Subcutaneous abdominal adipose tissue (tissue), 5 donors: ENCODE results near the gene HEY2.

Experiments
- H3K27ac ChIP-seq: one replicate; pipeline ENCODE4 v1.7.0; 2013; ENCODE audit warnings: low read depth, mild to moderate bottlenecking, inconsistent platforms, low read length, moderate library complexity
- H3K27me3 ChIP-seq, 5 donors: one replicate each; pipeline ENCODE4 v1.7.0; 2013; ENCODE audit warnings: low read length in 5 of 5, inconsistent platforms in 1 of 5; ENCODE audit not compliant: control insufficient read depth in 5 of 5, insufficient read depth in 4 of 5
- H3K36me3 ChIP-seq, 5 donors: one replicate each; pipeline ENCODE4 v1.7.0; 2013; ENCODE audit warnings: low read length in 5 of 5; ENCODE audit not compliant: control insufficient read depth in 5 of 5, insufficient read depth in 5 of 5
- H3K4me1 ChIP-seq, 5 donors: one replicate each; pipeline ENCODE4 v1.7.0; 2013; ENCODE audit warnings: low read length in 5 of 5, mild to moderate bottlenecking in 3 of 5, moderate library complexity in 1 of 5; ENCODE audit not compliant: control insufficient read depth in 5 of 5, insufficient read depth in 5 of 5
- H3K4me3 ChIP-seq, 5 donors: one replicate each; pipeline ENCODE4 v1.7.0; 2013; ENCODE audit warnings: low read length in 5 of 5, low read depth in 1 of 5
- H3K9ac ChIP-seq, 5 donors: one replicate each; pipeline ENCODE4 v1.7.0; 2013; ENCODE audit warnings: low read length in 5 of 5, mild to moderate bottlenecking in 4 of 5, moderate library complexity in 3 of 5
- H3K9me3 ChIP-seq, 5 donors: one replicate each; pipeline ENCODE4 v1.7.0; 2013; ENCODE audit warnings: low read length in 5 of 5; ENCODE audit not compliant: control insufficient read depth in 5 of 5
- donor health status: healthy.
- donor health status: healthy.
- donor health status: healthy.
- donor health status: healthy.
- donor health status: healthy.

HEY2 gene

DNA sequence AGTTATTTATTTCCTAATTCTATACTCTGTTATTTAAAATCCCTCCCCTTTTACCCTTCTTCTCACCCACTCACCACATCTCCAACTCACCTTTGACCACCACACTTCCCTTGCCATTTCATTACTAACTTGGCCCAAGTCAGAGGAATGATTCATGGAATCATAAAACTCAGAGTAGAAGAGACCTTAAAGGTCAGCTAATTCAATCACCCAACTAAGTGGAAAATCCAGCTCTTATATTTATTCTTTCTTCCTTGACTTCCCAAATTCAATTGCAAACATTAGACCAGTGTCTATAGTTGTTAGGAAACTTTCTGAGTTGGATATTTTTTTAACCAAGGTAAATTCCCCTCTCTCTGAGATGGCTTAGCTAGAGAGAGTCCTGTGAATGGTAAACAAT, 26.5 kb upstream of the HEY2 start:
- Histone ChIP-seq H3K27ac (no peak overlapping the region), H3K36me3 (no peaks in the 10 kb centered on the region), H3K4me3 (no peak overlapping the region), H3K9ac (no peak overlapping the region), H3K27me3 (no peaks in the 10 kb centered on the region), H3K4me1 (no peaks in the 10 kb centered on the region), H3K9me3 (no peaks in the 10 kb centered on the region)

DNA sequence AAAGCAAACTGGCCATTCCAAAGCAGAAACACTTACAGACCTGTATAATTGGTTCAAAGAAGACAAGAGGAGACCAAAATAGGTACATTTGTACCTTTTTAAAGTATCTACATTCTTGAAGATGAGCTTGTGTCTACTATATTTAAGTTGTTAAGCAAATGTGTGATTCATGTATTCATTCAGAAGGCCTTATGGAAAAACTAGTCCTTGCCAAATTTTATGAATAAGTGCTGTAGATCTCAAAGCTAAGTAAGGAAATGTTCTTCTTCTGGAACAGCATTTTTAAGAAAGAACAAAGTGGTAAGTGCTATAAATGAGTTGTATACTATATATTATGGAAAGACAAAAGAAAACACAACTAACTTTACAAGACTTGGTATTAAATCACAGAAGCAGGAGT, 22.2 kb upstream of the HEY2 start:
- Histone ChIP-seq H3K27me3 (no peaks in the 10 kb centered on the region), H3K4me3 (no peak overlapping the region), H3K36me3 (no peaks in the 10 kb centered on the region), H3K9ac (no peak overlapping the region), H3K9me3 (no peaks in the 10 kb centered on the region), H3K27ac (no peak overlapping the region), H3K4me1 (no peaks in the 10 kb centered on the region)

DNA sequence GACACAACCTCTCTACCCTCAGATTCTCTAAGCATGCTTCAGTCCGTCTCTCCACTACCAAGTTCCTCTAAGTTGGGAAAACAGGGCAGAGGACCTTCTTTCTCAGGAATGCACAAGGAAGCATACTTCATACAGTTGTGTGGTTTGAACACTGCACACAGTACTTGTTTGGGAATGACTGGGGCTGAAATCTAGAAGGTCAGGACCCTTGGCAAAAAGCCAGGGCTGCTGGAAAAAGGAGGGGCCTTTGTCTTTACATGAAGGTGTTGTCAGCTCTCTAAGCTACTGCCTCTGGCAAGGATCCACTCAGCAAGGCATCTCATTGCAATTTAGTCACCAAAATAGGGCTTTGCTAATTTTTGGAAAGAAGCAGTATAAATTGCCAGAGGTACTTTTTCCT, 20.7 kb upstream of the HEY2 start:
- no peaks in the 10 kb centered on the region for H3K4me1 ChIP-seq
- H3K36me3 ChIP-seq: no peaks in the 10 kb centered on the region
- no peaks in the 10 kb centered on the region for H3K9me3 ChIP-seq
- H3K4me3 ChIP-seq: no peak overlapping the region
- H3K27me3 ChIP-seq: no peaks in the 10 kb centered on the region
- H3K9ac ChIP-seq: no peak overlapping the region
- H3K27ac ChIP-seq: no peak overlapping the region

DNA sequence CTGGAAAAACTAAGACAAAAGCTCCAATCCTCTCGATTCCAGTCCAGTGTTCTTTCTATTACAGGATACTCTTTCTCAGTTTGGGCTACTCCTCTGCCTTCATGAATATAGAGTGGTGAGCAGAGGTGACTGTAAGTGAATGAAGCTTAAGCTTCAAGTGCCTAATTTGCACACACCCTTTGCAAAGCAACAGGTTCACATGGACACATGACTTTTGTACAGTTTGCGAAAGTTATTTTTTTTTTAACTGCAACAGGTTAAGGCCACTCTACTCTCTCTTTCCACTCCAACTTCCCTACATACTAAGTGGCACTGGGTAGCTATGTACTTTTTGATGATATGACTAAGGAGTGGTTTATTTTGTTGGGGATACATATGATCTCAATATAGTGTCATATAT, 19.4 kb upstream of the HEY2 start:
- Histone ChIP-seq H3K9me3 (no peaks in the 10 kb centered on the region), H3K27me3 (peaks cover 0 to 3% (median 0%) of the 10 kb centered on the region in 5 donors), H3K9ac (no peak overlapping the region), H3K36me3 (no peaks in the 10 kb centered on the region), H3K4me1 (no peaks in the 10 kb centered on the region), H3K4me3 (no peak overlapping the region), H3K27ac (no peak overlapping the region)

DNA sequence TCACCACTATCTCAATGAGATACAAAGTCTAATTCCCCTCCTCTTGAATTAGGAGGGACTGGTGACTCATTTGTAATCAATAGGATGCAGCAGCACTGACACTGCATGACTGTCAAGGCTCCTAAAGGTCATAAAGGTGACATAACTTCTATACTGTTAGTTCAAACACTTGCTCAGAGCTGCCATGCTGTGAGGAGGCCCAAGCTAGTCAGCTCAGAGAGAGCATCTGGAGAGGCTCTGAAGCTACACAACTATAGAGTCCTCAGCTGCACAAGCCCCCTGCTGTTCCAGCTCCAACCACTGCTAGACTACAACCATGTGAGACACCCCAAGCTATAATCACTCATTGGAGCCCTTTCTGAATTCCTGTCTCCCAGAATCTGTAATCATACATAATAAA, 17.0 kb upstream of the HEY2 start:
- H3K9ac ChIP-seq: no peak overlapping the region
- H3K4me3 ChIP-seq: no peak overlapping the region
- H3K27ac ChIP-seq: no peak overlapping the region
- H3K4me1 ChIP-seq: no peaks in the 10 kb centered on the region
- no peaks in the 10 kb centered on the region for H3K9me3 ChIP-seq
- H3K36me3 ChIP-seq: no peaks in the 10 kb centered on the region
- H3K27me3 ChIP-seq: peaks cover 0 to 3% (median 0%) of the 10 kb centered on the region in 5 donors

DNA sequence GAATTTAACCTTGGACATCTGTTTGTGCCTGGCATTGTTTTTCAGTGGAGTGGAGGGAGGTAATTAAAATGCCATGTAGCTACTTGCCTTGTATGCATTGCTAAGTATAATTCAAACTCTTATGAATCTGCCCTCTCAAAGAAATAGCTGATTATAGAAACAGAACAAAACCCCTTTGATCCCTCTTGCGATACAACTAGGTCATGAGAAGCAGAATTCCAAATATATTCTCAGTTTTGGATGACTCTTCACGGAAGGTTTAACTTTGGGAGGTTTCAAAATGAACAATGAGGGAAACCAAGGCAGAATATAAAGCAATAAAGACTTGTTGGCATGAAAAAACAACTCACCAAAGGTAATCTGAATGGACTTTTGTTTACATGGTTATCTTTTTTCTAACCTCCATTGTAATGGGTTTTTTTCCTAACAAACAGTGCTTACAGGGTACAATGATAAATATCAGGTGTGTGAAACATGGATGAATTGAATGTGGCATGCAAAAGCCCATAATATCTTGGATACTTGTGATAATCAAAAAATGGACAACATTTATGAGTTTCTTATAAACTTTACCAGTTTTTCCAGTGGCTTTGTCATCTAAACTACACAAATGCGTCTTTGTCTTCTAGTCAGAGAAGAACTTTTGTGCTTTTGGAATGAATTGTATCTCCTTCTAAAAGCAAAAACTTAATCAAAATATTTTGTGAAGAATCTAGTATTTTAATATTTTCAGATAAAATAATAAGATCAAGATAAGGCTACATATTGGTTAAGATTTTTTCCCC, 15.7 kb upstream of the HEY2 start:
- no peaks in the 10 kb centered on the region for H3K9me3 ChIP-seq
- no peak overlapping the region for H3K4me3 ChIP-seq
- no peaks in the 10 kb centered on the region for H3K4me1 ChIP-seq
- no peaks in the 10 kb centered on the region for H3K36me3 ChIP-seq
- no peak overlapping the region for H3K9ac ChIP-seq
- H3K27ac ChIP-seq: no peak overlapping the region
- H3K27me3 ChIP-seq: peaks cover 0 to 3% (median 0%) of the 10 kb centered on the region in 5 donors

DNA sequence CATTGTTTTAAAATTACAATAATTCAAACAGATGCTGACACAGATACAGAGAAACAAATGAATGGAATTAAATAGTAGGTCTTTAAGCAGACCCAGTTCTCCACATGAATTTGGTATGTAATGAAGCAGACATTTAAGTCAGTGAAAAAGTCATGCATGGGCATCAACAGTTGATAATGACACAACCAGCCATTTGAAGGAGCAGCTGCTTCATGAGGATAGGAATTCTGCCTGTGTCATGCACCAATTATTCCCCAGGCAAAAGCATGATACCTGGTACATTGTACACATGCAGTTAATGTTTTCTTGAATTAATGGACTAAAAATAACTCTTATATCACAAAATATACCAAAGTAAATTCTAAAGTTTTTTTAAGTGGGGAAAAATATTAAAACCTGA, 11.2 kb upstream of the HEY2 start:
- no peak overlapping the region for H3K27ac ChIP-seq
- no peak overlapping the region for H3K9ac ChIP-seq
- peaks cover 0 to 3% (median 0%) of the 10 kb centered on the region in 5 donors for H3K27me3 ChIP-seq

DNA sequence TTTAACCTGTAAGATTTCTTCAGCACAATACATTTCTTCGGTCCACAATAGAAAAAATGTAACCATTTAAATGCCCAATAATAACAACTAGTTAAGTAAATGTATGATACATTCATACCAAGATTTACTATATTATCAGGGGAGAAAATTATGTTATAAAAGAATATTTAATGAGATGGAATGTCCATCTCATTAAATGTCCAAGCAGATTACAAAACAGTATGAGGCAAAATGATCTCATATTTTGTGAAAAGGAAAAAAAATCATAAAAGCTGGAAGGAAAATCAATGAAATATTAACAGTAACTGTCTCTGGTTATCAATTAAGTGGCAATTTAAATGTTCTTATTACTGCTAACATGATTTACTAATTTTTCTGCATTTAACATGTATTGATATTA, 10.1 kb upstream of the HEY2 start:
- no peaks in the 10 kb centered on the region for H3K4me1 ChIP-seq
- no peaks in the 10 kb centered on the region for H3K36me3 ChIP-seq
- no peak overlapping the region for H3K27ac ChIP-seq
- H3K9ac ChIP-seq: no peak overlapping the region
- peaks cover 0 to 3% (median 0%) of the 10 kb centered on the region in 5 donors for H3K27me3 ChIP-seq
- H3K4me3 ChIP-seq: no peak overlapping the region
- no peaks in the 10 kb centered on the region for H3K9me3 ChIP-seq

More for the DNA sequence above, 11.2 kb upstream of the HEY2 start:
- H3K36me3 ChIP-seq: no peaks in the 10 kb centered on the region
- H3K9me3 ChIP-seq: no peaks in the 10 kb centered on the region
- H3K4me1 ChIP-seq: no peaks in the 10 kb centered on the region
- H3K4me3 ChIP-seq: no peak overlapping the region

DNA sequence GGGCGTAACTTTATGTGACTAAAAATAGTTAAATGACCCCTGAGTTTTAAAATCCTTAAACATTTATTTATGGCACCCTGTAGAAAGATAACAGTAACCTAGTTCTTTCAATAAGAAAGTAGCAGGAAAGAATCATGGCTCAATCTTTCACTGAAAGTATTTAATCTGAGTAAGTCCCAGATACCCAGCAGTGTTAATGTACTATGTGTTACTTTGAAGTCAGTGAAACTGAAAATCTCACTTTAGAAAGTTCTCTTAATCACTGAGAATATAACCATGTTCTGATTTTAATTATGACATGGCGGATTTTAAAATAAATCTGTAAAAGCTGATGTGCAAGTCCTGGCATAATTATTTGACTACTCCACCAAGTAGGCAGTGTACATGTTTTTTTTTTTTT, 8.1 kb upstream of the HEY2 start:
- H3K36me3 ChIP-seq: no peaks in the 10 kb centered on the region
- H3K27ac ChIP-seq: no peak overlapping the region
- H3K27me3 ChIP-seq: peaks cover 0 to 4% (median 0%) of the 10 kb centered on the region in 5 donors
- H3K4me1 ChIP-seq: peaks cover 0 to 2% (median under 1%) of the 10 kb centered on the region in 5 donors
- no peak overlapping the region for H3K4me3 ChIP-seq
- no peaks in the 10 kb centered on the region for H3K9me3 ChIP-seq
- H3K9ac ChIP-seq: no peak overlapping the region

DNA sequence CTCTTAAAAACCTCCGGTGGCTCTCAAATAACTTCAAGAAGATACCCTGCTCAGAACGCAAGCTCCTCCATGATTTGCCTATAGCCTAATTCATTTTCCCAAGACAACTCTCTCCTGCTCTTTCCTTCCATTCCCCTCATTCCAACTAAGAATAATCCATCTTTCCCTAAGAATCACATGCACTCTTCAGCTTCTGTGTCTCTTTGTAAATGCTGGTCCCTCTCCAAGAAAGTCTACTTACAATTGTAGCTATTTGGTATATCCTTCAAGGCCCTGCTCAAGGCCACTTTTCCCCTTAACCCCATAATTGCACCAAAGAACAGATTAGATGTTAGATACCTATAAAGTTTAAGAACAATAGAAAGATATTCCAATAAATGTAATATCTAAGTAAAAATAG, 7.4 kb upstream of the HEY2 start:
- no peak overlapping the region for H3K4me3 ChIP-seq
- H3K4me1 ChIP-seq: peaks cover 0 to 7% (median 5%) of the 10 kb centered on the region in 5 donors
- no peak overlapping the region for H3K27ac ChIP-seq
- no peaks in the 10 kb centered on the region for H3K36me3 ChIP-seq
- no peak overlapping the region for H3K9ac ChIP-seq
- peaks cover 0 to 8% (median 0%) of the 10 kb centered on the region in 5 donors for H3K27me3 ChIP-seq
- H3K9me3 ChIP-seq: no peaks in the 10 kb centered on the region
